Effector memory CD4-positive, alpha-beta T cell (primary cell): ENCODE results near the gene GNPTAB.

Source experiments
- DNase-seq, 3 donors: peaks; one replicate each; pipeline ENCODE4 v3.0.0-alpha.2; 2020
- H3K27ac ChIP-seq: 2 replicates; pipeline ENCODE4 v1.7.0; 2013; ENCODE audit warnings: mild to moderate bottlenecking, low read length, moderate library complexity; ENCODE audit not compliant: insufficient read depth, poor library complexity, severe bottlenecking
- H3K27me3 ChIP-seq: replicated peaks from 2 replicates; pipeline ENCODE4 v1.7.0; 2013; ENCODE audit warnings: mild to moderate bottlenecking, low read length; ENCODE audit not compliant: insufficient read depth, control insufficient read depth, poor library complexity, severe bottlenecking
- H3K36me3 ChIP-seq: 2 replicates; pipeline ENCODE4 v1.7.0; 2013; ENCODE audit warnings: mild to moderate bottlenecking, low read length, moderate library complexity; ENCODE audit not compliant: control insufficient read depth, insufficient read depth
- H3K4me1 ChIP-seq: 2 replicates; pipeline ENCODE4 v1.7.0; 2013; ENCODE audit warnings: low read length, mild to moderate bottlenecking; ENCODE audit not compliant: control insufficient read depth, insufficient read depth, poor library complexity, severe bottlenecking
- H3K4me3 ChIP-seq: 2 replicates; pipeline ENCODE4 v1.7.0; 2013; ENCODE audit warnings: low read length, low read depth, mild to moderate bottlenecking; ENCODE audit not compliant: insufficient read depth, poor library complexity, severe bottlenecking
- H3K9me3 ChIP-seq: 2 replicates; pipeline ENCODE4 v1.7.0; 2013; ENCODE audit warnings: mild to moderate bottlenecking, low read length, moderate library complexity; ENCODE audit not compliant: control insufficient read depth

The GNPTAB gene

GRCh38 chr12:101729842-101730241 is 100.9 kb downstream of the GNPTAB start:
- H3K27me3 ChIP-seq: no peaks in the 10 kb centered on the region
- H3K4me1 ChIP-seq: no peaks in the 10 kb centered on the region
- H3K4me3 ChIP-seq: no peak overlapping the region
- peaks cover 8% of the 10 kb centered on the region for H3K36me3 ChIP-seq
- no peak for DNase-seq
- H3K27ac ChIP-seq: no peak overlapping the region
- no peaks in the 10 kb centered on the region for H3K9me3 ChIP-seq

- Histone ChIP-seq H3K4me3 (no peak overlapping the region), H3K36me3 (no peaks in the 10 kb centered on the region), H3K27me3 (no peaks in the 10 kb centered on the region), H3K27ac (no peak overlapping the region), H3K9me3 (no peaks in the 10 kb centered on the region), H3K4me1 (no peaks in the 10 kb centered on the region)
- no peak for DNase-seq
Measured at GRCh38 chr12:101727098-101727497, 103.7 kb downstream of the GNPTAB start.

GRCh38 chr12:101722392-101722791 is 108.4 kb downstream of the GNPTAB start:
- Histone ChIP-seq H3K27ac (no peak overlapping the region), H3K9me3 (no peaks in the 10 kb centered on the region), H3K4me1 (no peaks in the 10 kb centered on the region), H3K4me3 (no peak overlapping the region), H3K36me3 (no peaks in the 10 kb centered on the region), H3K27me3 (no peaks in the 10 kb centered on the region)
- DNase-seq: no peak

- Histone ChIP-seq H3K27ac (no peak overlapping the region), H3K9me3 (no peaks in the 10 kb centered on the region), H3K4me1 (no peaks in the 10 kb centered on the region), H3K4me3 (no peak overlapping the region), H3K27me3 (no peaks in the 10 kb centered on the region), H3K36me3 (no peaks in the 10 kb centered on the region)
- no peak for DNase-seq
Measured at GRCh38 chr12:101720118-101720517, 110.6 kb downstream of the GNPTAB start.

- no peak overlapping the region for H3K4me3 ChIP-seq
- no peaks in the 10 kb centered on the region for H3K9me3 ChIP-seq
- no peak for DNase-seq
- no peaks in the 10 kb centered on the region for H3K4me1 ChIP-seq
- H3K27ac ChIP-seq: no peak overlapping the region
- H3K36me3 ChIP-seq: no peaks in the 10 kb centered on the region
- no peaks in the 10 kb centered on the region for H3K27me3 ChIP-seq
Measured at GRCh38 chr12:101719566-101719965, 111.2 kb downstream of the GNPTAB start.

GRCh38 chr12:101714877-101715444 is 115.8 kb downstream of the GNPTAB start:
- no peak for DNase-seq
- no peaks in the 10 kb centered on the region for H3K9me3 ChIP-seq
- H3K27me3 ChIP-seq: no peaks in the 10 kb centered on the region
- H3K4me3 ChIP-seq: no peak overlapping the region
- no peaks in the 10 kb centered on the region for H3K36me3 ChIP-seq
- H3K4me1 ChIP-seq: no peaks in the 10 kb centered on the region
- no peak overlapping the region for H3K27ac ChIP-seq

- DNase-seq: no peak
- H3K27me3 ChIP-seq: no peaks in the 10 kb centered on the region
- H3K4me3 ChIP-seq: no peak overlapping the region
- H3K4me1 ChIP-seq: no peaks in the 10 kb centered on the region
- no peak overlapping the region for H3K27ac ChIP-seq
- H3K36me3 ChIP-seq: no peaks in the 10 kb centered on the region
- H3K9me3 ChIP-seq: no peaks in the 10 kb centered on the region
Measured at GRCh38 chr12:101713930-101714329, 116.8 kb downstream of the GNPTAB start.

- Histone ChIP-seq H3K9me3 (no peaks in the 10 kb centered on the region), H3K36me3 (no peaks in the 10 kb centered on the region), H3K27ac (no peak overlapping the region), H3K27me3 (no peaks in the 10 kb centered on the region), H3K4me1 (no peaks in the 10 kb centered on the region), H3K4me3 (no peak overlapping the region)
- no peak for DNase-seq
Measured at GRCh38 chr12:101713059-101713682, 117.6 kb downstream of the GNPTAB start.

GRCh38 chr12:101710288-101710687 is 120.5 kb downstream of the GNPTAB start:
- Histone ChIP-seq H3K36me3 (no peaks in the 10 kb centered on the region), H3K4me3 (no peak overlapping the region), H3K9me3 (no peaks in the 10 kb centered on the region), H3K27me3 (no peaks in the 10 kb centered on the region), H3K27ac (no peak overlapping the region), H3K4me1 (no peaks in the 10 kb centered on the region)
- no peak for DNase-seq

GRCh38 chr12:101707131-101707782 is 123.5 kb downstream of the GNPTAB start:
- H3K4me3 ChIP-seq: no peak overlapping the region
- H3K9me3 ChIP-seq: no peaks in the 10 kb centered on the region
- no peaks in the 10 kb centered on the region for H3K27me3 ChIP-seq
- H3K27ac ChIP-seq: no peak overlapping the region
- no peaks in the 10 kb centered on the region for H3K4me1 ChIP-seq
- DNase-seq: no peak
- H3K36me3 ChIP-seq: no peaks in the 10 kb centered on the region
